Activated gamma-delta T cell (primary cell): ENCODE results near the gene RAB7A.
"Not testable (repeated sequence)": the region's sequence is repeated elsewhere in the genome, so short reads cannot be mapped to it uniquely, and the experiment has no call there.

ENCODE experiments used
- DNase-seq: peaks from one replicate; lab custom pipeline; 2025; lab: John Stamatoyannopoulos, UW

Gene RAB7A

DNA sequence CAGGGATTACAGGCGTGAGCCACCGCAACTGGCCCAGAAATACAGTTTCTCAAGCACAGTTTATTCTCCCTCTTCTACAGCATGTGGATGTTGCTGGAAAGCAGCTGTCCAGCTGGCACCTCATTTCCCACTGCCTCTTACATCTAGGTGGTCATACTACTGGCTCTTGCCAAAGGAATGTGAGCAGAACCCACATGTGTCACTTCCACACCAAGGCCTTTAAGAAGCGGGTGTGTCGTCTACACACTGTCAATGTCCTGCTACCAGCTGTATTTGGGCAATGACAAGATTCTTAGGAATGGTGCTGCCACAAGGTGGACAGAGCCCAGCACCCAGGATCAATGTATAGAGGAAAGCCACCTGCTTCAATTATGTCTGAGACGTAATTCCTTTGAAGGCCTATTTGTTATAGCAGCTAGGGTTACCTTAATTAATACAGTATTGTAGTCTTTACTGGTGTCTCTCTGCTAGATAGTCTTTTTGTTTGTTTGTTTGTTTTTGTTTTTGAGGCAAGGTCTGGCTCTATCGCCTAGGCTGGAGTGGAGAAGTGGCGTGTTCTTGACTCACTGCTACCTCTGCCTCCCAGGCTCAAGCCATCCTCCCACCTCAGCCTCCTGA is 15.1 kb upstream of the RAB7A start:
- no peak for DNase-seq

DNA sequence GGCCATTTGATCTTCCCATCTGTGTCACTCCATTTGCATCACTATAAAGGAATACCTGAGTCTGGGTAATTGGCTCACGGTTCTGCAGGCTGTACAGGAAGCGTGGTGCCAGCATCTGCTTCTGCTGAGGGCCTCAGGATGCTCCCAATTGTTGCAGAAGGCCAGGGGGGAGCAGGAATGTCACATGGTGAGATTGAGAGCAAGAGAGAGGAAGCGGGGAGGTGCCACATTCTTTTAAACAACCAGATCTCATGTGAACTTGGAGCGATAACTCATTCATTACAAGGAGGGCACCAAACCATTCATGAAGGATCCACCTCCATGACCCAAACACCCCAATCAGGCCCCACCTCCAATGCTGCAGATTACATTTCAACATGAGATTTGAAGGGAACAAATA is 13.1 kb upstream of the RAB7A start:
- DNase-seq: no peak

DNA sequence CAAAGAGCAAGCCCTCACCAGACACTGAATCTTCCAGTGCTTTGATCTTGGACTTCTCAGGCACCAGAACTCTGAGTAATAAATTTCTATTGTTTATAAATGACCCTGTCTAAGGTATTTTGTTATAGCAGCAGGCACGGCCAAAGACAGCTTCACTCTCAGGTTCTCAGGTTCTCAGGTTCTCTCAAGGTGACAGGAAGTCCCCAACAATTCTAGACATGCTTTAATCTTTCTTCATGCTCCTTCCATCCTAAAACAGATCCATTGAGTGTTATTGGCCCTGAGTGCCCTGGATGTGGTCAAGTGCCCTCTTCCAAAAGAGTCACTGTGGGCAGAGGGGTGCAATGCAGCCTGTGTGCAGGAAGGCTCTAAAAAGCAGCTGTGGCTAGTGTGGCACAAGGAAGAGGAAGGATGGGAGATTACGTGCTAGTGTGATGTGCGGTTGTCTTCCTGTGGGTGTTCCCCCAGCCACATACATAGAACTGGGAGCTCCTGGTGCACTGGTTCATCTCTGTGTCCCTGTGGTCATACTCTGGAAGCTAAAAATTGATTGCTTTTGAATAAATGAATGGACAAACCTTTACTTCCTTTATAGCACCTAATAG is 11.0 kb upstream of the RAB7A start:
- DNase-seq: no peak

DNA sequence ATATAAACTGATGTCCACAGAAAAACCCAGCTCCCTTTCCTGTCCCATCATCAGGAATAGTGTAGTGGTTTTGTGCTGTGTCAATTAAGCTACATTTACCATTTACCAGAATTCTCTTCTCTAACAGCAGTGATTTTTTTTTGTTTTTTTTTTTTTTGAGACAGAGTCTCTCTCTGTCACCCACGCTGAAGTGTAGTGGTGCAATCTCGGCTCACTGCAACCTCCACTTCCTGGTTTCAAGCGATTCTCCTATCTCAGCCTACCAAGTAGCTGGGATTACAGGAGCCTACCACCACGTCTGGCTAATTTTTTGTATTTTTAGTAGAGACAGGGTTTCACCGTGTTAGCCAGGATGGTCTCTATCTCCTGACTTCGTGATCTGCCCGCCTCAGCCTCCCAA is 7.1 kb upstream of the RAB7A start:
- not testable (repeated sequence) for DNase-seq

DNA sequence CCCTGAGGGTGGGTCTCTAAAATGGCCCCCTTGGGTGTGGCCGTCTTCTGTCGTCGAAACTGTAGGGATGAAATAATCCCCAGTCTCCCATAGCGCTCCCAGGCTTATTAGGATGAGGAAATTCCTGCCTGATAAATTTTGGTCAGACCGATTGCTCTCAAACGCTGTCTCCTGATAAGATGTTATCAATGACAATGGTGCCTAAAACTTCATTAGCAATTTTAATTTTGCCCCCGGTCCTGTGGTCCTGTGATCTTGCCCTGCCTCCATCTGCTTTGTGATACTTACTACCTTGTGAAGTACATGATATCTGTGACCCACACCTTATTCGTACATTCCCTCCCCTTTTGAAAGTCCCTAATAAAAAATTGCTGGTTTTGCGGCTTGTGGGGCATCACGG is 5.1 kb upstream of the RAB7A start:
- no peak for DNase-seq

DNA sequence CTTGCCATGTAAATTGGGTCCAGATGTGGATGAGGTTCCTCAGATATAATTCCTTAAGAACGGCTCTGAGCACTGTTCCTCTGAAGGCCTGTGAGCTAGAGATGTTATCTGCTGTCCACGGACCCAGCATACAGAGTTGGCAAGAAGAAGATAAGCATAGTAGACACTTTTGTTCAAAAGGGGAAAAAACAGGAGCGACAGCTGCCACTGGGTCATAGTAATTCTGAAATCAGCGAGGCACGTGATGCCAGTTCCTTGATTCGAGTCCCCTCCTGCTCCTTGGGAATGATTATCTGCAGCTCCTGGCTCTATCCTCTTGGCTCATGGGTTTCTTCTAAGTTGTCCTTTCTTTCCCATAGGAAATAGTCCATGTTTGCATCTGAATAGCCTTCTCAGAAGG is 2.5 kb upstream of the RAB7A start:
- no peak for DNase-seq

DNA sequence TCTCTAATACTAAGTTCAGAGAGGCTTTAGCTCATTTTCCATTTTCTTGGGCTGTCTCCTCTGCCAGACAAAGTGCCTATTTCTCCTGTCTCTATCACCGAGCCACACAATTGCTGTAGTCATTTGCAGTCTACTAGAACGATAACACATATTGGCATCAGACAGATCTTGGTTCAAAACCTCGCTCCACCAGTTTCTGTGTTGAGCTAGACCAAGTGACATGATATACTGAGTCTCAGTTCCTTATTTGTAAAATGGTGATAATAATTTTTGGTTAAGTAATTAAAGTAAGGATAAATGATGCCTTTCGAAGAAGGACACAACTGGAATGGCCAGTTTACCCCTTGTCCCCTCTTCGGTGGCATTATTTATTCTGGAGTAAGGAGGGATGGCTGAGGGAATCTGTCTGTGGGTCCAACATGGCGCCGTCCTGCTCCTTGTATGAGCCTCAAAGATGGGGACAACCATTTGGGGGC is 398 bp upstream of the RAB7A start:
- DNase-seq: no peak

DNA sequence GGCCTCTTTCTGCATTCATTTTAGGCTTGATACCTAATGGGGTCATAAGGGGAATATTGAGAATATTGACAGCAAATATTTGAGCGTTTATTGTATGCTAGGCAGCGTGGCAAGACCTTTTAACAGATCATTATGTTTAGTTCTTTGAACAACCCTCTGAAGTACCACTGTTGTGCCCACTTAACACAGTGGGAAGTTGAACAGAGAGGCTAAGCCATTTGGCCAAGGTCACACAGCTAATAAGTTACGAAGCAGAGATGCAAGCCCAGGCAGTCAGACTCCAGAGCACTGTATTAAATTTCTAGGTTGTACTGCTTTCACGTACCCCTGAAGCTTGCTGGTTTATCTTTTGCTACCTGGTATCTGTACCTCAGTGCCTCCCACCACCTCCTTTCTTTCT is 1.1 kb downstream of the RAB7A start:
- DNase-seq: no peak

DNA sequence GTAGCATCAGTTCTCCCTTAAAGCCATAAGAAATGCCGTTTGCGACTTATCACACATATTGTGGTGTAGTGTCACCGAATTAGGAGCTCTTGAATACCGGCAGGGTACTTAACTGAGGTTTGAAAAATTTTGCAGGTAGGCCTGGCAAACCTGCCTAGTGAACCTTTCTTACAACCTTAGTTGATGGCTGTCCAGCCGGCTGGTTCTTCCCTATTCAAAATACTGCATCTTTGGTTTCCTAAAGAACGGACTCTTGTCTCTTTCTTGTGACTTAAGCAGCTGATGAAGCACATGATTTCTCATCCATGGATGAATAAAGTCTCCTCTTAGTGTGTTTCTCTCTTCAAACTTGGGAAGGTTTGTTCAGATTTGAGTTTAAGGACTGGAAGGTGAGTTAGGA is 1.5 kb downstream of the RAB7A start:
- DNase-seq: no peak

DNA sequence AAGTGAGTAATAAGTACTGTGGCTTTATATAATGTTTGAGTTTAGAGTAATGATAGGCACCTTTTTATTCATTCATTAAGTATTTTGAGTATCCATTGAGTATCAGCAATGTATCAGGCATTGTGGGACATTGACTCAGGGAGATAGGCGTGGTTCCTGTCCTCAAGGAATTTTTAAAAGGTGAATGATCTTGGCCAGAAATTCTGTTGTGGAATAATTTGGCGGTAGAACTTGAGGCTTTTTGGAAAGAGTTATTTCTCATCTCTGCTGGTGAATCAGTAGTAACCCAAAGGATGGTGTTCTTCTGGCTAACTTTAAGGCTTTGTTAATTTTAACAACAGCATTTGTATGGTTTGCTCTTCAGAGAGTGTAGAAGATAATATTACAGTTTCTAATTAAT is 2.0 kb downstream of the RAB7A start:
- no peak for DNase-seq

DNA sequence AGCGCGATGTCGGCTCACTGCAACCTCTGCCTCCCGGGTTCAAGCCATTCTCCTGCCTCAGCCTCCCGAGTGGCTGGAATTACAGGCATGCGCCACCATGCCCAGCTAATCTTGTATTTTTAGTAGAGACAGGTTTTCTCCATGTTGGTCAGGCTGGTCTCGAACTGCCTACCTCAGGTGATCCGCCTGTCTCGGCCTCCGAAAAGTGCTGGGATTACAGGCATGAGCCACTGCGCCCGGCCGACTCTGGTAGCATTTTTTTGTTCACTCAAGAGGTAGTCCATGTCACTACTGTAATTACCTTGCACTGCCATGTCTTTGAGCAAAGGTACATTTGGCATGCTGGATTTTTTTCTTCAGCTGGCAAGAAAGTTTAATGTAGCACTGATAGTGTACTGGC is 2.5 kb downstream of the RAB7A start:
- DNase-seq: not testable (repeated sequence)

DNA sequence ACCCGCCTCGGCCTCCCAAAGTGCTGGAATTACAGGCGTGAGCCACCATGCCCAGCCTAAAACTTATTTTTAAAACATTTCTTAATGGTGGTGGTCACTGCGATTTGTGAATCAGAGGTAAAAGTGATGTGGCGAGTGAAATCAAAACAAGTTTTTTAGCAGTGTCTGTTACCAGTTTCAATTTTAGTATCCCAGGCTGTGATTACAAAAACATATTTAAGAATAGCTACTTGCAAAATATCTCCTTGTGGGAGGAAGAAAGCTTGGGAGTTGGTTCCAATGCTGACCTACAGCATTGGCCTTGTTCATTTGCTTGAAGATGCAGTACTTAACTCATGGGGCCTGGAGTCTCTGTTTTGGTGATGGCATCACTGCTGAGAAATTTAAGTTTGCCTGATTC is 4.5 kb downstream of the RAB7A start:
- DNase-seq: no peak

DNA sequence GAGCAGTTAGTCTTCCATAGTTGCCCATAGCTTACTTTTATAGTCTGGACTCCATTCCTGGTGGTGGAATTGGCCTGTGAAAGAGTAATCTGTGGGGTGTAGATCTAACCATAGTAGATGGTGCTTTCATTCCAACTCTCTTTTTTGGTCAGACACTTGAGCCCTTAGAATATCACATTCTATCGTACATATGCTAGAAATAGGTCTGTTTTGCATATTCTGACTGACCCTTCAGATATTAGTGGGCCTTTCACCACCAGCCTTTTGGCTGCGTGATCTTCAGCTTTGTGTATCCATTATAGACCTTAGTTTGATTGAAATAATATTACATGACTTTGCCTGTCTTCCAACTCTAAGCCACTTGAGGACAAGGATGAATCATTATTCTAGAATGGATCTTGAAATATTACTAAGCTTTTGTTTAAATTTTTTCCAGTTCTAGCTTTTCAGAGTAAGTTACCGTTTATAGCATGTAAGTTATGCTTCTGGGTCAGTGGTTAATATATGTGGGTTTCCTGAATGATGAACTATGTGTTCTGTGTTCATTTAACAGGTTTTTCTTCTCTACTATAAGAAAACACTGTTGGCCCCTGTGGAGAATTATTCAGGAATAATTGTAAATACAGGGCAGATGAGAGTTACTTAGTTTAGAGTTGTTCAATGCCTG is 8.7 kb downstream of the RAB7A start:
- DNase-seq: no peak

DNA sequence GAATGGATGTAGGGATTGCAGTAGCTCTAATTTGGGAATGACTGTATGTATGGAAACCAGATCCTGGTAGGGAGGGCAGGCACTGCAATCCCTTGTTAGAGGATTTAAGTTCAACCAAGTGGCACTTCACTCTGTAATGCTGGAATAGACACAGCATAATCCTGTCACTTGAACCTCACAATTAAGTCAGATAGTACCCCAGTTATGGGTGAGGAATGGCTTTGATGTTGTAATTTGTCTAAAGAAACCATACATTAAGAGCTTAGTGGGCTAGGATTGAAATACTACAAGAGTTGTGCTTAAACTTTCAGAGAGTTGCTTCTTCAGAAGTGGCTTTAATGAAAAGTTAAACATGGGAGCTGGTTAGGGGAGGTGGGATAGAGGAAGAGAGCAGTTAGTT is 9.3 kb downstream of the RAB7A start:
- DNase-seq: no peak

DNA sequence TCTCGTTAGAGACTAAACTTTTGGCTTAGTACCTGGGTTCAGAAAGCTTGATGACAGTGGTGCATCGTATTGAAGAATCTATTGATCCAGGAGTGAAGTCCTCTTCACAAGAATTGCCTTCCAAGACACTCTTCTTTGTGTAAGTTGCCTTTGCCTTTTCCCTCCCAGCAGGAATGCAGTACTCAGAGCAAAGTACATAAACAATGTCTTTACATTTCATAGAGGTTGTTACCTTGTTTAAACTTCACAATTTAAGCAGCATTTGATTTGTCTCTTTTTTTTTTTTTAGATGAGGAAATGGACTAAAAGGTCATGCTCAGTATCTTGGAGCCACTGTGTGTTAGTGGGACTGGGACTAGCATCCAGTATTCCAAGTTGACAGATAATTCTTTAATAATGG is 9.9 kb downstream of the RAB7A start:
- no peak for DNase-seq

DNA sequence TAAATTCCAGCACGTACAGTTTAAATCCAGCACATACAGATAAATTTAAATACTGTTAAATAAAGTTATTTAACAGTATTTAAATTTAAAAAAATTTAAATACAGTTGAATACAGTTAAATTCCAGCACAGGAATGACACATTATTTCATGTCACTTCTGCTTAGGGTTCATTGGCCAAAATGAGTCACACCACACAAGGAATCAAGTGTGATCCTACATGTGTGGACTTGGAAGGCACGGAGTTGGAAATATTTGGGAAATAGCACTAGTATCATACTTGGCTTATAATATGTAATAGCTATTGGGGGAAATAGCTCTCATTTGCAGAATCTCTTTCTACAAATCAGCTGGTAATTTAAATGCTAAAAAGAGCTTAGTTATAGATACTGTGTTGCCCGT is 10.6 kb downstream of the RAB7A start:
- no peak for DNase-seq

DNA sequence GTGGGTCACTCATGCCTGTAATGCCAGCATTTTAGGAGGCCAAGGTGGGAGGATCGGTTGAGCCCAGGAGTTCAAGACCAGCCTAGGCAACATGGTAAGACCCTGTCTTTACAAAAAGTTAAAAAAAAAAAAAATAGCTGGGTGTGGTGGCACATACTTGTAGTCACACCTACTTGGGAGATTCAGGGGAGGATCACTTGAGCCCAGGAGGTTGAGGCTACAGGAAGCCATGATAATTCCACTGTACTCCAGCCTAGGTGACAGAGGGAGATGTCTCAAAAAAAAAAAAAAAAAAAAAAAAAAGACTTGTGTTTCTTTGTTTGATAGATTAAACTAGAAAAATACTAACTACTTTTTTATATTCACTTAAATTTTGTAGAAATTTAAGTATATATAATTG is 14.6 kb downstream of the RAB7A start:
- no peak for DNase-seq

DNA sequence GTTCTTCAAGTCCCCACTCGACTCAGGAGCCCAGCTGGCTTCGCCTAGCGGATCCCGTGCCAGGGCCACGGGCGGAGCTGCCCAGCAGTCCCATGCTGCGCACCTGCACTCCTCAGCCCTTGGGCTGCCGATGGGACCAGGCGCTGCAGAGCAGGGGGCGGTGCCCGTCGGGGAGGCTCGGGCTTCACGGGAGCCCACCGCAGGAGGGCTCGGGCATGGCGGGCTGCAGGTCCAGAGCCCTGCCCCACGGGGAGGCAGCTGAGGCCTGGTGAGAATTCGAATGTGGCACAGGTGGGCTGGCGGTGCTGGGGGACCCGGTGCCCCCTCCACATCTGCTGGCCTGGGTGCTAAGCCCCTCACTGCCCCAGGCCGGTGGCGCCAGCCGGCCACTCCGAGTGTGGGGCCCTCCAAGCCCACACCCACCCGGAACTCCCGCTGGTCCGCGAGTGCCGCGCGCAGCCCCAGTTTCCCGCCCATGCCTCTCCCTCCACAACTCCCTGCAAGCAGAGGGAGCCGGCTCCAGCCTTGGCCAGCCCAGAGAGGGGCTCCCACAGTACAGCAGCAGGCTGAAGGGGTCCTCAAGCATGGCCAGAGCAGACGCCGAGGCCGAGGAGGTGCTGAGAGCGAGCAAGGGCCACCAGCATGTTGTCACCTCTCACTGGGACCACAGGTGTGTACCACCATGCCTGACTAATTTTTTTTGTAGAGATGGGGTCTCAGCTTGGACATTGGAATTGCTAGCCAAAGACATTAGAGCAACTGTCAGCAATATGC is 17.0 kb downstream of the RAB7A start:
- DNase-seq: peak; percentile 14

DNA sequence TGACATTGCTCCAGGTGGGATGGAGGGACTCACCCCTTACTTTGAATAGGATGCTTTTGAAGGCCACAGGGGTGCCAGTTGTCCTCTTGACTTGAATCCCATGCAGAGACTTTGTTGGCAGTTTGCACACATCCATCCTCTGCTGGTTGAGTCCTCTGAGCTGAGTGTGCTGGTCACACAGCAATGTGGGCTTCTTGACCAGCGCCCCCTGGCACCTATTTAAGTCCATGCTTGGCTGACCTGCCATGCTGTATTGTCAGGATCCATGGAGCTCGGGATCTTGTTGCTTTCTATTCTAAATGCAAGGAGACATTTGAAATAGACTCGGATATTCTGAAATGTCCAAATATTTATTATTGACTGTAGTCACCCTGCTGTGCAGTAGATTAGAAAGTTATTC is 19.8 kb downstream of the RAB7A start:
- no peak for DNase-seq

DNA sequence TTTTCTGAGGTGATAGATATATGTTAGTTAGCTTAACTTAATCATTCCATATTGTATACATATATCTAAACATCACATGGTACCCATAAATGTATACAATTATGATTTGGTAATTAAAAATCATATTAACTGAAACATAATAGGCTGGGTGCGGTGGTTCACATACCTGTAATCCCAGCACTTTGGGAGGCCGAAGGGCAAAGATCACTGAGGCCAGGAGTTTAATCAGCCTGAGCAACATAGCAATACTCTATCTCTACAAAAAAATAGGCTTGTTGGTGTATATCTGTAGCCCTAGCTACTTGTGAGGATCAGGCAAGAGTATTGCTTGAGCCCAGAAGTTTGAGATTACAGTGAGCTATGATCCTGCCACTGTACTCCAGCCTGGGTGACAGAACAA is 20.9 kb downstream of the RAB7A start:
- no peak for DNase-seq

DNA sequence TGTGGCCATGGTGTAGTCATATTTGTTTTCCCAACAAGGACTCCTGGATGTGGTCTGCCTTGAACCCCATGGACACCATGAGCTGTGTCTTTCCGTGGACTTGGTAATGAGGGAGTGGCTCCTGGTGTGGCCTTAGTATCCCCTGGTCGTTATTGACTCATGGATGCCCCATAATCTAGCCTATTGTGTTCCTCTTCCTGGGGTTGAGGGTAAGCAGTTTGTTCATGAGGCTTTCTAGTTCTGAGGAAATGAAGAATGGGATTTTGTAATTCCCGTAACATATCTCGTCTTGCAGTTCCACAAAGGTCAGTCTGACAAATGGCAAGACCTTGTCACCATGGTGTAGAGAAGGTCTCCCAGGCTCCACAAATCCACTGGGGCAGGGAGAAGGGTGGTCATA is 22.6 kb downstream of the RAB7A start:
- no peak for DNase-seq

DNA sequence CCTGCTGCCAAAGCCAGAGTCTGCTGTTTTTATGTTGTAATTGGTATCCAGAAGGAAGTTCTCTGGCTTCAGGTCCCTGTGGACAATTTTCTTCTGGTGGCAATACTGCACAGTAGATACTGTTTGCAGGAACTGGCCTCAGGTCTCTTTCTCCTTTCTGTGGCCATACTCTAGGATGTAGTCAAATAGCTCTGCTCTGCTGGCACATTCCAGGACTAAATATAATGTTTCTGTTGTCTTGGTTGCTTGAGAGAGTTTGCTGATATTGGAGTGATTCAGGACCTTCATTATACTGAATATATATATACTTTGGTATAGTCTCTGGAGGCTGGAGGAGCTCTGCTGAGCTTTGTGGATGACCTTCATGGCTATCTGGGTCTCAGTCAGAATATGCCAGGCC is 23.1 kb downstream of the RAB7A start:
- DNase-seq: no peak

DNA sequence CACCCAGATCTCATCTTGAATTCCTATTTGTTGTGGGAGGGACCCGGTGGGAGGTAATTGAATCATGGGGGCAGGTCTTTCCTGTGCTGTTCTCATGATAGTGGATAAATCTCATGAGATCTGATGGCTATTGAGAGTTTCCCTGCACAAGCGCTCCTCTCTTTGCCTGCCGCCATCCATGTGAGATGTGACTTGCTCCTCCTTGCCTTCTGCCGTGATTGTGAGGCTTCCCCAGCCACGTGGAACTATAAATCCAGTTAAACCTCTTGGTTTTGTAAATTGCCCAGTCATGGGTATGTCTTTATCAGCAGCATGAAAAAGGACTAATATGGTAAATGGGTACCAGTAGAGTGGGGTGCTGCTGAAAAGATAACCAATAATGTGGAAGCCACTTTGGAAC is 23.6 kb downstream of the RAB7A start:
- not testable (repeated sequence) for DNase-seq
